Effector CD4-positive, alpha-beta T cell (primary cell): ENCODE results near the gene NBPF3.

ENCODE experiments used
- DNase-seq: peaks from one replicate; pipeline ENCODE4 v3.0.0-alpha.2; 2020

NBPF3 gene

DNA sequence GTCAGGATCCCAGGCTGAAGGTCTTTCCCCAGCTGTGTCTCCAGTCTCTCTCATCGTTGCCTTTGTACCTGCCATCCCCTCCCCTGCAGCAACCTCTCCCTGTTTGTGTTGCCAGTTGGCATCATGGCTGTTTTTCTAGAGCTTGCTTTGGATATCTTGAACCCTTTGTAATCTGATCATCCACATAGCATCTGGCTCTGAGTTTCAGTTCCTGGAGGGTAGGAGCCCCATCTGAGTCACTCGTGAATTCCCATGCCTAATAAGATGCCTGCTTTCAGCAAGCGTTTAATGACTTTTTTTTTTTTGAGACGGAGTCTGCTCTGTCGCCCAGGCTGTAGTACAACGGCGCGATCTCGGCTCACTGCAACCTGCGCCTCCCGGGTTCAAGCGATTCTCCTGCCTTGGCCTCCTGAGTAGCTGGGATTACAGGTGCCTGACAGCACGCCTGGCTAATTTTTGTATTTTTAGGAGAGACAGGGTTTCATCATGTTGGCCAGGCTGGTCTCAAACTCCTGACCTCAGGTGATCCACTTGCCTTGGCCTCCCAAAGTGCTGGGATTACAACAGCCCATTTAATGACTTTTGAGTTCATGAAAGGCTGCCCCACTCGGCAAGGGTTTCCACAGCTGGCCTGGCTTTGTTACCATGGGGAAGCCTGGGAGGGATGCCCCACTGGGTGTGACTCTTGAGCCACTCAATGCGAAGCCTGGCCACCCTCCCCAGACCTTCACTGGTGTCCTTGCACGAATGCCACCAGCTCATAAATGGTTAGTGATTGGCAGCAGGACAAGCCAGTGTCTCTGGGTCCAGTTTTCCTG lies 81.2 kb downstream of the NBPF3 start:
- DNase-seq: no peak

- DNase-seq: no peak
These were observed 81.8 kb downstream of the NBPF3 start for GRCh38 chr1:21521717-21522060.

- no peak for DNase-seq
These were observed 82.6 kb downstream of the NBPF3 start for GRCh38 chr1:21522525-21523038.

DNA sequence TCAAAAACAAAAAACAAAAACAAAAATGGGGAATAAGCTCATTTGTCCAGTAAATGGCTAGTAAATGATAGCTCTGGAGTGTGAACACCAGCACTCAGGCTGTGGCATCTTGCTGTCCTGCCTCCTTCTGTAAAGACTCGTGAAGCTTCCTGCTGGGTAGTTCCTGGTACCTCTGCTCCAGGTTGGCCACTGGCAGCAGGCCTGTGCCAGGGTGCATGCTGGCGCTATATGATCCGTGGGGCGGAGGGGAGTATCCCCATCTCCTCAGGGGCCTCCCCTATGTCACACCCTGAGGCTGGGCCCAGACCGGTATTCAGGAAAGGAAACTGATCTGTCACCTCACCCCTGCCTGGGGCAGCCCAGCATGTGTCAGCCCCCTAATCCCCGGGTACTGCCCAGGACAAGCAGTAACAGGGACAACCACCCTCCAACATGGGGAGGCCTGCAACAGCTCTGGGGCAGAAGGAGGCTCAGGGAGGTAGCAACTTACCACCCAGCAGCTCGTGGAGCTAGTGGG lies 83.4 kb downstream of the NBPF3 start:
- no peak for DNase-seq

GRCh38 chr1:21524220-21524619 lies 84.3 kb downstream of the NBPF3 start:
- no peak for DNase-seq

- DNase-seq: no peak
These were observed 84.9 kb downstream of the NBPF3 start for GRCh38 chr1:21524686-21525339.

DNA sequence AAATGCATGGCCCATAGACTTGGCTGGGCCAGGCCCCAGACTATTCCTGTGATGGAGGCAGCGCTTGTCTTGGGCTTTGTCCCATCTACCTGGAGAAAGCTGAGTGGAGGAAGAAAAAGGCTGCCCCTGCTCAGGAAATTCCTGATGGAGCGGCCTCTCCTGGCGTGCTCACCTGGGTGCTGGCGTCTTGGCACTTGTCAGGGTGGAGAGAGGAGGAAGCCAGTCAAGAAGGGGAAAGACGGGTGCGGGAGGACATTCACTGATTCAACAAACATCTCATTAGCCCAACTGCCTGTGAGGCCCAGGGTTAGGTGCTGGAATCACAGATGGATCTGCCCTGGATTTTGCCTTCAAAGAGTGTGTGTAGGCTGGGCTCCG lies 85.4 kb downstream of the NBPF3 start:
- no peak for DNase-seq

GRCh38 chr1:21526441-21526840 lies 86.5 kb downstream of the NBPF3 start:
- no peak for DNase-seq

- no peak for DNase-seq
These were observed 90.6 kb downstream of the NBPF3 start for GRCh38 chr1:21530368-21531016.

DNA sequence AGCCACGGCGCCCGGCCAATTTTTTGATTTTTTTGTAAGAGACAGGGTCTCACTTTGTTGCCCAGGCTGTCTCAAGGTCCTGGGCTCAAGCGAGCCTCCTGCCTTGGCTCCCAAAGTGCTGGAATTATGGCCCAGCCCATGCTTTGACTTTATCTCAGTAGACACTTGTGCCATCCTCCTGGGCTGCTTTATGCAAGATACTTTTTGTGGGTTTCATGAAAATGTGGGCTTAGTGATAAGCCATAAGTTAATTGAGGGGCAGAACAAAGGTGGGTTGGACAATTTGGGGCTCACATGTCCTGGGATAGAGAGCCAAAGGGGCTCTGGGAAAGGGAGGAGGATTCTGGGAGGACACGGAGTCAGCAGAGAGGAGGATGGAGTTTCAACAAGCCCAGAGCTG lies 91.3 kb downstream of the NBPF3 start:
- no peak for DNase-seq

DNA sequence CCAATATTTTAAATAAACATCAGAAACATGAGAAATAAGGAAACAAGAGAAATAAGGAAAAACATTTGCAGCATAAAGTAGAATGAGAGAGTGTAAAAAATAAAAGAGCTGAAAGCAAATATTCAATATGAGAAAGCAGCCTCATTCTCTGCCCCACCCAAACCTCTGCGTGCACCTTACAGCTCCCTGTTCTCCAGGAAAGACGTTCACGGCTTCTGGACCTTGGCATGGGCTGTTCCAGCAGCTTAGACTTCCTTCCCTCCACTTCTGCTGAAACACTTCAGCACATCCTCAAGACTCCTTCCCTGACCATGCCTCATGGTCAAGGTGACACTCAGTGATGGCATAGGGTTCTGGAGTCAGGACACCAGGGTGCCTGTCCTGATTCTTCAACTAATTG lies 92.6 kb downstream of the NBPF3 start:
- DNase-seq: no peak

- no peak for DNase-seq
These were observed 93.1 kb downstream of the NBPF3 start for GRCh38 chr1:21532992-21533534.

DNA sequence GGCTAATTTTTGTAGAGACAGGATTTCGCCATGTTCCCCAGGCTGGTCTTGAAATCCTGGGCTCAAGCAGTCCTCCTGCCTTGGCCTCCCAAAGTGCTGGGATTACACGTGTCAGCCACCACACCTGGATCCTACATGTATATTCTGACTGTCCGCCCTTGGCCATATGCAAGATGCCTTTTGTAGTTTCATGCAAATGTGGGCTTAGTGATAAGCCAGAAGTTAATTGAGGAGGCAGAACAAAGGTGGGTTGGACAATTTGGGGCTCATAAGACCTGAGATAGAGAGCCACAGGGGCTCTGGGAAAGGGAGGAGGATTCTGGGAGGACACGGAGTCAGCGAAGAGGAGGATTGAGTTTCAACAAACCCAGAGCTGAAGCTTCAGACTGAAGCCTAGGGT lies 94.2 kb downstream of the NBPF3 start:
- no peak for DNase-seq
